Right lobe of liver (tissue), 6 donors: ENCODE results near the gene EXT2. TPM values are rescaled to one million over a fixed set of nuclear protein-coding genes. Genes with fewer than 3 reads are reported as not detected.
A peak's percentile ranks its signal among the peaks of the same experiment; 100 is the strongest.

Experiments
- ATAC-seq, 4 donors: fragments of 200-7000 bp; cut with Tn5 transposase; one replicate each; pipeline ENCODE4 v1.9.1; 2020; ENCODE audit warnings: mild to moderate bottlenecking in 4 of 4, moderate library complexity in 4 of 4
- DNase-seq, 3 donors: peaks; one replicate each; pipeline ENCODE4 v3.0.0-alpha.2; 2020
- H3K27ac ChIP-seq, 3 donors: fragments of 200-600 bp; one replicate each; pipeline ENCODE4 v1.8.0; 2022
- H3K27me3 ChIP-seq, 2 donors: fragments of 200-600 bp; one replicate each; pipeline ENCODE4 v1.8.0; 2022
- H3K36me3 ChIP-seq, 4 donors: fragments of 200-600 bp; sonication (generic) in 1 of 4; one replicate each; pipeline versions ENCODE4 v1.5.1 to v1.8.0; 2017 to 2022; ENCODE audit warnings: control low read depth in 1 of 4
- H3K4me1 ChIP-seq, 4 donors: fragments of 200-600 bp; sonication (generic) in 1 of 4; one replicate each; pipeline versions ENCODE4 v1.5.1 to v1.8.0; 2017 to 2022; ENCODE audit warnings: control low read depth in 1 of 4
- H3K4me3 ChIP-seq, 3 donors: fragments of 200-600 bp; one replicate each; pipeline ENCODE4 v1.8.0; 2022
- H3K9me3 ChIP-seq, 4 donors: fragments of 200-600 bp; sonication (generic) in 1 of 4; one replicate each; pipeline versions ENCODE4 v1.5.1 to v1.8.0; 2017 to 2022; ENCODE audit warnings: control low read depth in 1 of 4
- POLR2A ChIP-seq: fragments of 450-650 bp; IDR thresholded peaks from one replicate; pipeline ENCODE4 v1.6.1; 2017; ENCODE audit warnings: antibody characterized with exemption, mild to moderate bottlenecking
- WGBS: methylation state at CpG from one replicate; pipeline ENCODE4 v1.1.6; 2018; ENCODE audit warnings: low coverage, low lambda C conversion rate; ENCODE audit not compliant: insufficient coverage; ENCODE audit errors: missing lambda C conversion rate; 5-methylcytosine and 5-hydroxymethylcytosine counted together
- intact Hi-C, 2 donors: fragments of 100-400 bp; cut with DNase I; formaldehyde crosslinking; loops; one replicate each; pipeline versions ENCODE4 v1.11.2 to v1.14.1; 2022
- total RNA-seq, 6 experiments: library from RNA; depleted of rRNA in 2 of 6; stranded (reverse); fragments of >200 nt in 2 of 6; fragmentation: NEBNext Ultra II Directional in 3 of 6; extraction: Animal tissue kit (Norgen Biotek cat#: 25700) in 3 of 6; gene quantifications; one replicate each; pipeline versions ENCODE4 v1.1.0 to v1.2.4, GENCODE V29; 2016 to 2023
- TF ChIP-seq, protein P1 (sequence below), 4 donors: fragments of 200-600 bp in 3 of 4; fragments of 450-650 bp in 1 of 4; IDR thresholded peaks; one replicate each; pipeline versions ENCODE4 v1.5.1 to v1.8.0; 2016 to 2022; ENCODE audit warnings: antibody characterized with exemption in 4 of 4, mild to moderate bottlenecking in 2 of 4
- donor health status: DM: no; HTN: yes; CAD: no.
- donor health status: DM: no; HTN: no; CAD: no.
- donor health status: DM: no; HTN: no; CAD: no.
- donor health status: DM: no; HTN: yes; CAD: no.
- donor health status: DM: no; HTN: yes; CAD: no.

EXT2 gene
- total RNA-seq, 6 experiments from 2014 or later = 21.9 to 31.3 (median 26.9) TPM

DNA sequence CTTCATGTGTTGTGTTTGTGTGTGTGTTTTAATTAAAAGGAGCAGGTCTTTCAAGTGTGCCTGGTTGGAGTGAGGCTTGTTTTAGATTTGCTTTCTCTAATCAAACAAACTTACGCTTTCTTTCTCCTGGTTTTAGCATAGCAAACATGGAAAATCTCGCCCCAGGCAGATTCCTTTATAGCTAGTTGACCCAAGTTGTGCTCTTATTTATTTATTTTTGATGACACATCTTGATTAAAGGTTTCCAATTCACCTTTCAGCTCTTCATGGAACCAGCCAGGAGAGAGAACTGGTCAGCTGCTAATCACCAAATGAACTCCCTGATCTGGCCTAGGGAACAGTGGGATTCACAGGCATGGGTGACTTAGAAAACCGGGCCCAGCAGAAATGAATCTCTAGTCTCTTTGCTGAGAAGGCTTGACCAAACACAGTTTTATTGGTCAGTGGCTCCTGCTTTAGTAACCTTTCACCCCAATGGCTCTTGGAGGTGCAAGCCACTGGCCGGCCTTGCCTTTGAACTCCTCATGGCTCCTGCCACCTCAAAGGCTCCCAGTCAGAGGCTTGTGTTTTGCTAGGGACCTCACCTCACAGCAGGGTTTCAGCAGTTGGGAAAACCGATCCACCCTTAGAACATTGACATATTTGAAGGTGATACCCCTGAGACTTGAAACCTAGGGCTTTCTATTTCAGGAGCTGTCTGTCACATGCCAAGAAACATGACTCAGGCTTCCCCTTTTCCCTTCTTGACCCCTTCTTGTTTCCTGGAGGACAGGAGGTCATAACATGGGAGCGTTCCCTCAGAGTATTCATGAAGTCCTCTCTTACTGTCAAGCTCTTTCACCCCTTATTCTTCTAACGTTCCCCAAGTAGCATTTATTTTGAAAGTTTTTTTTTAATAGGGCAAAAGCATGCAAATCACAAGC lies 48.8 kb downstream of the EXT2 start:
- 72% methylated on average over 5 of the region's 7 CpGs for WGBS
- ATAC-seq (peak in 2 of 4 donors; percentile 50 to 62), DNase-seq (no peak)
- no peaks in the 10 kb centered on the region for H3K27me3 ChIP-seq
- no peaks in the 10 kb centered on the region for H3K9me3 ChIP-seq
- no peaks in the 10 kb centered on the region for H3K36me3 ChIP-seq
- no peak overlapping the region for H3K4me3 ChIP-seq
- H3K27ac ChIP-seq = no peak overlapping the region
- intact Hi-C loops = no loop called here
- no peak for TF ChIP-seq POLR2A
- TF ChIP-seq, protein P1, sequence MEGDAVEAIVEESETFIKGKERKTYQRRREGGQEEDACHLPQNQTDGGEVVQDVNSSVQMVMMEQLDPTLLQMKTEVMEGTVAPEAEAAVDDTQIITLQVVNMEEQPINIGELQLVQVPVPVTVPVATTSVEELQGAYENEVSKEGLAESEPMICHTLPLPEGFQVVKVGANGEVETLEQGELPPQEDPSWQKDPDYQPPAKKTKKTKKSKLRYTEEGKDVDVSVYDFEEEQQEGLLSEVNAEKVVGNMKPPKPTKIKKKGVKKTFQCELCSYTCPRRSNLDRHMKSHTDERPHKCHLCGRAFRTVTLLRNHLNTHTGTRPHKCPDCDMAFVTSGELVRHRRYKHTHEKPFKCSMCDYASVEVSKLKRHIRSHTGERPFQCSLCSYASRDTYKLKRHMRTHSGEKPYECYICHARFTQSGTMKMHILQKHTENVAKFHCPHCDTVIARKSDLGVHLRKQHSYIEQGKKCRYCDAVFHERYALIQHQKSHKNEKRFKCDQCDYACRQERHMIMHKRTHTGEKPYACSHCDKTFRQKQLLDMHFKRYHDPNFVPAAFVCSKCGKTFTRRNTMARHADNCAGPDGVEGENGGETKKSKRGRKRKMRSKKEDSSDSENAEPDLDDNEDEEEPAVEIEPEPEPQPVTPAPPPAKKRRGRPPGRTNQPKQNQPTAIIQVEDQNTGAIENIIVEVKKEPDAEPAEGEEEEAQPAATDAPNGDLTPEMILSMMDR (IDR thresholded peaks at IDR 0.05) = no peak
- H3K4me1 ChIP-seq = no peaks in the 10 kb centered on the region

DNA sequence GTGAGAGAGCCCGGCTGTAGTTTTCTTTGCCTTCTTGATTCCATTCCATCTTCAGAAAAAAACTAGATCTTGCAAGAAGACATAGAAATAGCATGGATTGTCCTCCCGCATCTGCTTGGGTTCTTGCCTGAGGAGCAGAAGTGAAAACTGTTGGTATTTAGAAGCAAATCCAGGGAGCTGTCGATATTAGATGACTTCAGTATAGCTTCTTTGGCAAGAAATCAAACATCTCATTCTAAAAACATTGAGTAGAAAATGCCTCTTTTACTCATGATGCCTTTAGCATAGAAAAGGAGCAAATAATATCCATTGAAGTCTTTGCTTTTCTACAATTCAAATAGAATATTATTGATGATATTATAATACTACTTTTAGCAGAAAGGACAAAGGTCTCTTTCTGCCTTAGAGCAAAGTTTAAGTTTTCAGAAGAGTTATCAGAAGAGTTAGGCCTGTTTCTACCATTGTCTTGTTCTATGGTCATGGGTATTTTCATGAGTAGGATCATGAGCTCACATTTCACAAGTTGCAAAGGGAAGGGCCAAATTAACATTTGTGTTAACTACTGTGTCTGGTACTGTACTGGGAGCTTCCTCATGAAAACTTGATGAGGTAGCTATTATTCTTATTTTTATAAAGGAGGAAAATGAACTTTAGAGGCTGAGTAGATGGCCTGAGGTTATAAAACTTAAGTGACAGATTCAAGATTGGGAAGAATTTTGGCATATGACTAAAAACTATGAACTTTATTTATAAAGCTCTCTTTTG lies 49.7 kb downstream of the EXT2 start:
- ATAC-seq (peak in 2 of 4 donors; percentile 53 to 55), DNase-seq (no peak)
- no peak overlapping the region for H3K27ac ChIP-seq
- intact Hi-C loops = no loop called here
- TF ChIP-seq, protein P1 (IDR thresholded peaks at IDR 0.05) = no peak
- no peak for TF ChIP-seq POLR2A
- no peaks in the 10 kb centered on the region for H3K4me1 ChIP-seq
- no peaks in the 10 kb centered on the region for H3K27me3 ChIP-seq
- no peaks in the 10 kb centered on the region for H3K9me3 ChIP-seq
- no peak overlapping the region for H3K4me3 ChIP-seq
- WGBS = 94% methylated on average over 3 of the region's 3 CpGs
- H3K36me3 ChIP-seq = no peaks in the 10 kb centered on the region

DNA sequence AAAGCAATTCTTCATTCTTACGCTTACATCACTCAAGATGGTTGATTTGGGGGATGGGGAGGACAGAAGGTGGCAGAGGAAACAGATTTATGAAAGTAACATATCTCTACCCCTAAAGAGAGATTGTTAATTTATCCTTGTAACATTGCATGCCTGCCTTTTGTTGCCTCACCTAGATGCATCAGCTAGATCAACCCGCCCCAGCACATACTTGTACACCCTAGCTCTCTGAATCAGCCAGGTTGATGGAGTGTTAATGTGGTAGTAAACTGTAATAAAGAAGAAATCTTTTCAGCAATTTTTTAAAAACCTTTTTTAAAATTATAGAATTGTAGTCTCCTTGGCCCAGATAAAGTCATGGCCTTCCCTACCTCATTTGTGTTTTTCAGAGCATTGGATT lies 51.5 kb downstream of the EXT2 start:
- 96% methylated on average over 2 of the region's 2 CpGs for WGBS
- Histone ChIP-seq H3K27ac (no peak overlapping the region), H3K27me3 (no peaks in the 10 kb centered on the region), H3K4me3 (no peak overlapping the region), H3K9me3 (no peaks in the 10 kb centered on the region), H3K36me3 (no peaks in the 10 kb centered on the region), H3K4me1 (no peaks in the 10 kb centered on the region)
- intact Hi-C loops = no loop called here
- ATAC-seq = no peak
- no peak for TF ChIP-seq POLR2A
- TF ChIP-seq, protein P1 (IDR thresholded peaks at IDR 0.05) = no peak
- no peak for DNase-seq

DNA sequence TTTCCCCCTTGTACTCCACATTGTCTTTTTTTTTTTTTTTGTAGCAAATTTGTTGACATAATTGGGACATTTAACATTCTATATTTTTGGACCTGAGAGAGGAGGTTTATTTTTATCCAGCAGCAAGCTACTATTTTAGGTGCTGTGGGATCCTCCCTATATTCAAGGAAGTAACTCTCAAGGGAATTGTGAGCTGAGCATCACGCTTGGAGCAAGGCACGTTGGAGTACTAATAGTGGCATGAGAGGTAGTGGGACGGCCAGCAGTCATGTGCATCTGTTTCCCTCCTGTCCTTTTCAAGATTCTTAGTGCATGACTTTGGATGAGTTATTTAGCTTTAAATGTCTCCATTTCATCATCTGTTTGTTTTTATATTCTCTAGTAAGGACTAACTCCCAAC lies 52.3 kb downstream of the EXT2 start:
- H3K27ac ChIP-seq = no peak overlapping the region
- no peak overlapping the region for H3K4me3 ChIP-seq
- H3K9me3 ChIP-seq = no peaks in the 10 kb centered on the region
- no peaks in the 10 kb centered on the region for H3K27me3 ChIP-seq
- no peak for DNase-seq
- no peak for TF ChIP-seq POLR2A
- TF ChIP-seq, protein P1 (IDR thresholded peaks at IDR 0.05) = no peak
- 92% methylated on average over 3 of the region's 3 CpGs for WGBS
- H3K4me1 ChIP-seq = no peaks in the 10 kb centered on the region
- ATAC-seq = no peak
- intact Hi-C loops = no loop called here
- H3K36me3 ChIP-seq = no peaks in the 10 kb centered on the region
